CD4-positive, alpha-beta T cell (primary cell): ENCODE results near the gene STYXL1. TPM values are rescaled to one million over a fixed set of nuclear protein-coding genes. Genes with fewer than 3 reads are reported as not detected.
"Not testable (repeated sequence)": the region's sequence is repeated elsewhere in the genome, so short reads cannot be mapped to it uniquely, and the experiment has no call there.

Source experiments
- ATAC-seq: fragments of 200-7000 bp; cut with Tn5 transposase; one replicate; pipeline ENCODE4 v1.10.0; 2022; ENCODE audit warnings: mild to moderate bottlenecking; ENCODE audit not compliant: poor library complexity
- CTCF ChIA-PET: fragments of 350-600 bp; sonication (Branson Sonifier 250); formaldehyde crosslinking; loops from one replicate; lab custom pipeline; 2021; ENCODE audit warnings: antibody characterized with exemption, inconsistent platforms; lab: Charles Lee
- POLR2A ChIA-PET: fragments of 350-600 bp; sonication (Branson Sonifier 250); formaldehyde crosslinking; loops from one replicate; lab custom pipeline; 2021; ENCODE audit warnings: antibody characterized with exemption, inconsistent platforms; lab: Charles Lee
- DNase-seq, 14 experiments: peaks; one replicate each; pipeline ENCODE4 v3.0.0-alpha.2; 2013 to 2020; ENCODE audit warnings: mixed read lengths in 2 of 14
- H3K27ac ChIP-seq, 2 donors: one replicate each; pipeline versions ENCODE4 v1.5.1 to v1.7.0; 2013; ENCODE audit warnings: low read length in 2 of 2, low read depth in 1 of 2, mild to moderate bottlenecking in 1 of 2
- H3K27me3 ChIP-seq, 2 experiments: 1 replicate in 1 of 2; 2 replicates in 1 of 2; pipeline versions ENCODE4 v1.6.1 to v1.7.0; 2013; ENCODE audit warnings: low read length in 2 of 2, control low read depth in 1 of 2, mild to moderate bottlenecking in 1 of 2, moderate library complexity in 1 of 2; ENCODE audit not compliant: insufficient read depth in 2 of 2, control insufficient read depth in 1 of 2
- H3K36me3 ChIP-seq: one replicate; pipeline ENCODE4 v1.6.1; 2013; ENCODE audit warnings: low read length, control low read depth; ENCODE audit not compliant: insufficient read depth
- H3K4me1 ChIP-seq: one replicate; pipeline ENCODE4 v1.6.1; 2013; ENCODE audit warnings: low read length, control low read depth; ENCODE audit not compliant: insufficient read depth
- H3K4me3 ChIP-seq: one replicate; pipeline ENCODE4 v1.5.1; 2013; ENCODE audit warnings: mild to moderate bottlenecking, low read length, moderate library complexity
- H3K9me3 ChIP-seq, 2 experiments: 1 replicate in 1 of 2; 2 replicates in 1 of 2; pipeline versions ENCODE4 v1.6.1 to v1.7.0; 2013; ENCODE audit warnings: low read length in 2 of 2, mild to moderate bottlenecking in 2 of 2, control low read depth in 1 of 2, moderate library complexity in 1 of 2; ENCODE audit not compliant: control insufficient read depth in 1 of 2, insufficient read depth in 1 of 2
- H3K27ac Mint-ChIP-seq: one replicate; pipeline ENCODE4 v1.8.0; 2020; ENCODE audit warnings: mixed read lengths
- H3K27me3 Mint-ChIP-seq: one replicate; pipeline ENCODE4 v1.8.0; 2021; ENCODE audit warnings: mixed read lengths
- H3K36me3 Mint-ChIP-seq: one replicate; pipeline ENCODE4 v1.8.0; 2021; ENCODE audit warnings: low read depth, mixed read lengths
- H3K4me1 Mint-ChIP-seq: one replicate; pipeline ENCODE4 v1.8.0; 2021; ENCODE audit warnings: low read depth, mixed read lengths
- H3K4me3 Mint-ChIP-seq: one replicate; pipeline ENCODE4 v1.8.0; 2020; ENCODE audit warnings: mild to moderate bottlenecking, mixed read lengths
- H3K9me3 Mint-ChIP-seq: one replicate; pipeline ENCODE4 v1.8.0; 2020; ENCODE audit warnings: mixed read lengths
- intact Hi-C, 2 experiments: fragments of 100-400 bp; cut with DNase I in 1 of 2; cut with micrococcal nuclease in 1 of 2; formaldehyde crosslinking; loops; one replicate each; pipeline versions ENCODE4 v1.15.1 to v1.9.0; 2023 to 2025; cut with DNase I, micrococcal nuclease
- total RNA-seq, 174 experiments: library from RNA in 2 of 174; stranded (reverse) in 2 of 174; gene quantifications; one replicate each; pipeline ENCODE4 v1.2.3 and lab custom pipeline; 2021 to 2026
- TF ChIP-seq, protein P1 (sequence below): fragments of 200-600 bp; IDR thresholded peaks from one replicate; pipeline ENCODE4 v1.8.0; 2022; ENCODE audit warnings: antibody characterized with exemption, mild to moderate bottlenecking

The STYXL1 gene
- total RNA-seq, 2 experiments from 2014 or later, result 8.4 to 8.5 TPM

DNA sequence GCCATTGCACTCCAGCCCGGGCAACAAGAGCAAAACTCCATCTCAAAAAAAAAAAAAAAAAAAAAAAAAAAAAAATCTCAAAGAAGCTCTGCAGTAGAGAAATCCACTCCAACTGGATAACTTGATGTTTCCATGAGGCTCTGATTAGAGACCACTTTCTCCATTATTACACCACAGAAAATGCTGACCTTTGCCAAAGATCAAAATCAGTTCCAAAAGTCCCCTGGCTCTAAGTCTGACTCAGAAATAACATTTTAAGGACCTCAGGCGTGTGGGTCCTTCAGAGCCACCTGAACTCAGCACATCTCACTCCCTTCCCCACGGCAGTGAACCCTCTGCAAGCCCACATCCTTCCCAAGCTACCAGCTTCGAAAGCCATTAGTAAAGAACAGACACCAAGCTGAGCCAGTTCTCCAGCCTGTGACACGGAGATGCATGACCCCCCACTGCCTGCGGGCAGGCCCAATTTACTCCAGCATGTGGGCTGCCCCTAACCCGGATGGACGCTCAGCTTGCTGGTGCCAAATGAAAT lies 39.6 kb downstream of the STYXL1 start:
- Mint-ChIP-seq H3K9me3 (no peaks in the 10 kb centered on the region), H3K4me3 (no peak overlapping the region), H3K27ac (peak overlapping the region; percentile 16), H3K4me1 (peaks cover 34% of the 10 kb centered on the region), H3K36me3 (peaks cover 36% of the 10 kb centered on the region), H3K27me3 (no peaks in the 10 kb centered on the region)
- ChIA-PET CTCF (interaction anchor here (0.7 to 3.2 kb wide), 3 partner anchors 12 to 247 kb away, joined by 3 to 17 read pairs (median 4); no protein-coding TSS in a partner anchor), POLR2A (interaction anchor here (0.7 to 4.0 kb wide), 4 partner anchors 12 to 130 kb away, joined by 3 to 16 read pairs (median 6); partner anchors contain the start of gene POR)
- H3K27ac ChIP-seq, result no peak overlapping the region
- intact Hi-C loops, result loop anchor here in 1 of 2 experiments (5.0 kb wide), 1 partner anchor 126 kb away; no protein-coding TSS in a partner anchor
- peak in 4 of 14 experiments; percentile 25 to 52 (median 44) for DNase-seq
- H3K27me3 ChIP-seq, result no peaks in the 10 kb centered on the region
- no peak for ATAC-seq
- no peaks in the 10 kb centered on the region for H3K9me3 ChIP-seq
- peaks cover 29% of the 10 kb centered on the region for H3K4me1 ChIP-seq
- H3K36me3 ChIP-seq, result peaks cover 16% of the 10 kb centered on the region
- TF ChIP-seq, protein P1, sequence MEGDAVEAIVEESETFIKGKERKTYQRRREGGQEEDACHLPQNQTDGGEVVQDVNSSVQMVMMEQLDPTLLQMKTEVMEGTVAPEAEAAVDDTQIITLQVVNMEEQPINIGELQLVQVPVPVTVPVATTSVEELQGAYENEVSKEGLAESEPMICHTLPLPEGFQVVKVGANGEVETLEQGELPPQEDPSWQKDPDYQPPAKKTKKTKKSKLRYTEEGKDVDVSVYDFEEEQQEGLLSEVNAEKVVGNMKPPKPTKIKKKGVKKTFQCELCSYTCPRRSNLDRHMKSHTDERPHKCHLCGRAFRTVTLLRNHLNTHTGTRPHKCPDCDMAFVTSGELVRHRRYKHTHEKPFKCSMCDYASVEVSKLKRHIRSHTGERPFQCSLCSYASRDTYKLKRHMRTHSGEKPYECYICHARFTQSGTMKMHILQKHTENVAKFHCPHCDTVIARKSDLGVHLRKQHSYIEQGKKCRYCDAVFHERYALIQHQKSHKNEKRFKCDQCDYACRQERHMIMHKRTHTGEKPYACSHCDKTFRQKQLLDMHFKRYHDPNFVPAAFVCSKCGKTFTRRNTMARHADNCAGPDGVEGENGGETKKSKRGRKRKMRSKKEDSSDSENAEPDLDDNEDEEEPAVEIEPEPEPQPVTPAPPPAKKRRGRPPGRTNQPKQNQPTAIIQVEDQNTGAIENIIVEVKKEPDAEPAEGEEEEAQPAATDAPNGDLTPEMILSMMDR, result no peak
- no peak overlapping the region for H3K4me3 ChIP-seq

DNA sequence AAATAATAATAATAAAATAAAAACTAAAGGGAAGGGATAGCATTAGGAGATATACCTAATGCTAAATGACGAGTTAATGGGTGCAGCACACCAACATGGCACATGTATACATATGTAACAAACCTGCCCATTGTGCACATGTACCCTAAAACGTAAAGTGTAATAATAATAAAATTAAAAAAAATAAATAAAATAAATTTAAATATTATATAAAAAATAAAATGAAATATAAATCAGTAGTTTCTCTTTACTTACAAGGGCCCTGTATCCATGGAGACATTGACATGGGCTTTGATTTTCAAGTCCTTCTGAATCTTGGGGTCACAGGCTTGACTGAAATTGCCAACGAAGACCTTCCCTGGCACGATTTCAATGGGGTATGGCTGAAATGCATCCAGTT lies 42.8 kb downstream of the STYXL1 start:
- POLR2A ChIA-PET, result interaction anchor here (0.6 kb wide), 1 partner anchor 14 kb away, joined by 3 read pairs; no protein-coding TSS in a partner anchor
- CTCF ChIA-PET, result not testable (repeated sequence)

DNA sequence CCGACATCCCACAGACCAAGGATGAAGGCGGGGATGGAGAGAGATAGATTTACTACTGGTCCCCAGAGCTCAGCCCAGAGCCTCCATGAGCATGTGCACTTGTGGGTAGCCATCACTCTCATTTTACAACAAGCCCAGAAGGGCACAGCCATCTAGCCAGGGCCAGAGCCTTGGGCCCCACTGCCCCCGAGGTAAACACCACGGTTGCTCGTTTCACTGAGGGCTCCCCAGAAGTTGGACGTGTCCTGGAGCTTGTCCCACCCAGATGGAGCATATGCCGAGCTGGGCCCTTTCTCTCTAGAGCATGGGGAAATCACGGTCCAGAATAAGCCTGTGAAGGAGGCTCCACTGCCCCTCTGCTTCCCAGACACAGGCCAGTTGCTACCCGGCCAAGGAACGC lies 44.4 kb downstream of the STYXL1 start:
- Mint-ChIP-seq H3K27ac (no peak overlapping the region), H3K36me3 (peaks cover 30% of the 10 kb centered on the region), H3K4me3 (no peak overlapping the region), H3K27me3 (no peaks in the 10 kb centered on the region), H3K9me3 (no peaks in the 10 kb centered on the region), H3K4me1 (peaks cover 4% of the 10 kb centered on the region)
- DNase-seq, result no peak
- intact Hi-C loops, result no loop called here
- Histone ChIP-seq H3K27ac (no peak overlapping the region), H3K4me1 (peaks cover 3% of the 10 kb centered on the region), H3K4me3 (no peak overlapping the region), H3K36me3 (peaks cover 10% of the 10 kb centered on the region), H3K27me3 (no peaks in the 10 kb centered on the region), H3K9me3 (no peaks in the 10 kb centered on the region)
- ChIA-PET POLR2A (no interaction called here), CTCF (no interaction called here)
- TF ChIP-seq, protein P1, result no peak
- ATAC-seq, result no peak

More for the DNA sequence above, 42.8 kb downstream of the STYXL1 start:
- not testable (repeated sequence) for H3K4me3 Mint-ChIP-seq, DNase-seq, H3K27ac ChIP-seq, H3K9me3 Mint-ChIP-seq, H3K9me3 ChIP-seq, H3K27me3 Mint-ChIP-seq, H3K27me3 ChIP-seq, ATAC-seq, H3K4me3 ChIP-seq, H3K27ac Mint-ChIP-seq
- Histone ChIP-seq H3K4me1 (peaks cover 18% of the 10 kb centered on the region), H3K36me3 (peaks cover 10% of the 10 kb centered on the region)
- intact Hi-C loops, result loop anchor here in 1 of 2 experiments (5.0 kb wide), 1 partner anchor 123 kb away; no protein-coding TSS in a partner anchor
- peaks cover 31% of the 10 kb centered on the region for H3K36me3 Mint-ChIP-seq
- peaks cover 20% of the 10 kb centered on the region for H3K4me1 Mint-ChIP-seq
